Measurements from ENCODE around the gene AGAP1.

Gene AGAP1

DNA sequence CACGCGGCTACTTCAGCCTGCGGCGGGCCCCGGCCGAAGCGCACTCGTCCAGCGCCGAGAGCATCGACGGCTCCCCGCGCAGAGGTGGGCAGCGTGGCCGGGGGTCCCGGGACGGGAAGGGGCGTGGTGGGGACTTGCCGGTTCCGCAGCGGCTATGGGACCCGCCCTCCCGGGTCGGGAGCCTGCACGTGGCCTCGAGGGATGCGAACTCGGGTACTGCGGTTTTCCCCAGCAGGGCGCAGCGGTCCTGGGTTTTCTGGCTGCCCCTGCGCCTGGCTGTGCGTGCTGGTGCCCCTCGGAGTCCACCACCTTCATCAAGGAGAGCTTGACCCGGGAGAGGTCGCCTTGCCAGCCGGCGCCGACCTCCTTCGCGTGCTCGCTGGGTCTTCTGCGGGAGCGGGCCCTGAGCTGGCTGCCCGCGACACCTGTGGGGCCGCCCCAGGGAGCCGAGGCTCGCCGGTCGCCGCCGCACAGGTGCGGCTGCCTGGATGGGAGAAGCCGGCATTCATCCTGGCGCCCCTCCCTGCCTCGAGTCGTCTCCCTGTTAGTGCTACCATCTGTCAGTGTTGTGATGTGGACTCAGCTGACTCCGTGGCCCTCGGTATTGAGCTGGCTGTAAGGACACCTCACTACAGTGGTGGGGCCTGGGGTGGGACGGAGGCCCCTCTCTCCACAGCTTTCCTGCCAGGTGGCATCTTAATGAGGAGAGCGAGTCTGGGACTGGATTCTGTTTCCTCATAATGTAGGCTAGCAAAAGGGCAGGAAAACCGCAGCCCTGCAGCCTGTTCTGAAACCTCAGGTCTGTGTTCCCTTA lies 177.3 kb downstream of the AGAP1 start:
- DNase-seq, result no peak

DNA sequence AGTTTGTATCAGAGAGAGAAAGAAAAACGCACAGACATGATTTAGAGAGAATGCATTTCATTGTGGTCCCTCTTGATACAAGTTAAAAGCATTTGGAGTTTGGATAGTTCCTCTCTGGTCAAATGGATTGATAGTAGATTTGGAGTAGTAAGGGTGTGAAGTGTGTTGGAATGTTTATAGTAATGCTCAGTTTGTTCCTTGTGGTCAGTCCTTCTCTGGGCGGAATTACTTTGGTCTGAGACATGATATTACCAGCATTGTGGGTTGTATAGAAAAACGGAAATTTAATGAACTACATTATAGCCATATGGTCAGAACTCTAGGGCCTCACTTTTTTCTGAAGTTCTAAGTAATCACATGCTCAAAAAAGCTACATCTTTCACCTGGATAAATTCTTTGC lies 178.9 kb downstream of the AGAP1 start:
- no peak for DNase-seq

GRCh38 chr2:235674146-235674545 lies 180.3 kb downstream of the AGAP1 start:
- DNase-seq, result no peak

- DNase-seq, result no peak
Observed at GRCh38 chr2:235674812-235675211, 181.0 kb downstream of the AGAP1 start.

- peak; percentile 23 for DNase-seq
Observed at GRCh38 chr2:235675678-235676535, 182.1 kb downstream of the AGAP1 start.

GRCh38 chr2:235676536-235676799 lies 182.6 kb downstream of the AGAP1 start:
- DNase-seq, result no peak

DNA sequence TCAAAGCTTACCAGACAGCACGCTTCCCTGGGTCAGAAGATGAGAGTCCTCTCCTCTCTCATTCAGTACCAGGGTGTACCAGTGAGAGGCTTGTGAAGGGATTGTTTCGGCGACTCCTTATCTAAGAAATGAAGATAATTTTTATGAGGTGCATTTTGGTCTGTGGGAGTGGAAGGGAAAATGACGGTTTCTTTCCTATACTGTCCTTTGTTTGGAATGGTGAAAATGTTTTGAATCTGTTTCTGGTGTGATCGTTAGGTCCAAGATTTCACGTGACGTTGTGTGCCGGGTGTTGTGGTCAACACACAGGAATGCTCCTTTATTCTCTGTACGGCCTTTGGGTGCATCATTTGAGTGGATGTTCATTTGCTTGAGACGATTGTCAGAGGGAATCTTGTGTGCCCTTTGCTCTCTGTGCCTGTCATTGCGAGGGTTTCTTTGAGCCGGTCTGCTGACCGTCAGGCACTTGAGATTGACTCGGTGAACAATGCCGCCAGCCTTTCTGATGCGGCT lies 183.5 kb downstream of the AGAP1 start:
- DNase-seq, result no peak

DNA sequence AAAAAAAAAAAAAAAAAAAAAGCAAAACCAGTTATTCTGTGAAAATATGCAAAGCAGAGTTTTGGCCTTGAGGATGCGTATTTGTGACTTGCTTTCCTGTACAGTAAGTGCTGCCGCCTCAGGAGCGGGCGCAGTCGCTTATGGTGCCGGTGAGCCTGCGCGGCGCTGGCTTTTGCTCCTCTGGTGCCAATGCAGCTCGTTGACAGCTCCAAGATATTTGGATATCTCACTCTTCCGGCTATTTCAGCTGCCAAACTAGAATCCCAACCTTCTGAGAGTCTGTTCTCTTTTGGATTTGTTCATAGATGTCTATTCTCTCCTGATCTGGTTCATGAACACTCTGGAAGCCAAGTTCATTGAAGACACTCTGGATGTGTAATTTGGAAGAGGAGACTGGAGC lies 184.1 kb downstream of the AGAP1 start:
- no peak for DNase-seq

DNA sequence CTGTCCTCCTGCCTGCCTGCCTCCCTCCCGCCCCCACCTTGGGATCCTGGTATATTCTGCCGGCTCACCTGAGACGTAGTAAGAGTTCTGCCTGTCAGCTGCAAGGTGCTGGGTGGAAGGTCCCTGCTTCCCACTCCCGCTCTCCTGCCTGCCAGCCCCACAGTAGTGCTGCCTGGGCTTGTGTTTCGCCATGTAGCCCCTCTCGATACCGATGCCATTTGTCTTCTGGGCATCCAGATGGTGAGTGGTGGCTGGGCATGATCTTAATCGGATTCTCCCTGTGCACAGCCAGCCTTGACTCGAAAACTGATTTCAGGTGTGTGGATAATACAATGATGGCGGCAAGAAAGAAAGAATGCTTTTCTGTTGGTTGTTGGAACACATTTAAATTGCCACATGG lies 184.9 kb downstream of the AGAP1 start:
- no peak for DNase-seq

DNA sequence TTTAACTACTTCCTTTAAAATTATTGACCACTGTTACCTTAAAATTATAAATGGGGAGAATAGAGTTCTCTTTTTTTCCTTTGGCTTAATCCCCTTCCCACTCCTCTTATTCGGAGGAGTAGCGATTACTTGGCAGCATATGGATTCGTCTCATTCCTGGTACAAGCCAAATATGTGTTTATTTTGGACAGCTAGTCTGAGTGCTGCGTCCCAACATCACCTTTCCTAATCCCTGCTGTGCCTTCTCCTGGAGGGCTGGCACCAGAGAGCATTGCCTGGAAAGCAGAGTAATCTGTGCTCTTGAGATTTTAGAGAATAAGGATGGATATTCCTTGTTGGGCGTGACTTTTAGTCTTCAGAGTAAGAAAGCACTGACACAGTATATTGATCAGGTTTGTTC lies 185.6 kb downstream of the AGAP1 start:
- no peak for DNase-seq

DNA sequence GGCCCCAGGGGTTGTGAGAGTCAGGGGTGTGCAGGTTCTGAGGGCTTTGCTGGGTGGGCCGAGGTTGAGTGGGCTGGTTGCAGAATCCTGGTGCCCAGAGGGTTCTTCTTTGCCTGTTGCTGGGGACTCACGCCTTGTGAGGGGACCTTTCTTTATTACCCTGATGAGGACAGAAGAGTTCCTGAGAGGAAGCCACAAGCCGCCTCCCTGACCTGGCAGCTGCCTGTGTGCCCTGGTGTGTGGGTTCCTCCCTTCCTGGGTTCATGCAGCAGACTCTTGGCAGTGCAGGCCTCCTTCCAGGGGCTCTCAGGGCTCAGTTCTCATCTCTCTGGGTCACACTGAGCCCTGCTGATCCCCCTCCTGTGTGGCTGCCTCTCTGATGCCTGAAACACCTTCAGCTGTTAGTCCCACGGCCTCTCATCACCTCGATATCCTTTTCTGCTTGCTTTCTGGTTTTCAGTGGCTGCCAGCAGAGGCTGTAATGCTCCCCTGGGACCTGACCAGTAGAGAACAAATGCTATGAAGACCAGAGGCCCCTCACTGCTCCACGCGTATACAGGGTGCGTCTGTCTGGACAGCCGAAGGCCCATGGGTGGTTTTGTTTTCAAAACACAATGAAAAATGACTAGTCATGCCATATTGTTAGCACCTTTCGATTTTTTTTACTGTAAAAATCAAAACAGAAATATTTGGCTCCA lies 191.3 kb downstream of the AGAP1 start:
- no peak for DNase-seq

- no peak for DNase-seq
Observed at GRCh38 chr2:235688511-235689426, 194.9 kb downstream of the AGAP1 start.

DNA sequence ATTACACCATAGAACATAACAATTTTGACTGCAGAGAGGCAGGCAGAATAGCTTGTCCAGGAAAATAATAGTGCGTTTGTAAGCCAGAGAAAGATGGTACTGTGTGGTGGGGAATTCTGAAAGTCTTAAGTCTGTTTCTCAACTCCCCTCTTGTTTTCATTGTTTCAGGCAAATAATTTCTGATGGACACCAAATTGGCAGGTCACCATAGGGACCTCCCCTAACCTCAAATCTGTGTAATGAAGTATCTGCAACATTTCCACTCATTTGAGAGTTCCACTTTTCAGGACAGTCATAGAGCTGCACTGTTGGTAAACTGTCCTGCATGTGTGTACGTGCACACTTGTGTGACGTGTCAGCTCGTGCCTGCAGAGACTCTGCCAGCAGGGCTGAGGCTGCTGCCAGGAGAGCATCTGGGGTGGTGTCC lies 195.6 kb downstream of the AGAP1 start:
- no peak for DNase-seq

- no peak for DNase-seq
Observed at GRCh38 chr2:235690082-235690808, 196.4 kb downstream of the AGAP1 start.

DNA sequence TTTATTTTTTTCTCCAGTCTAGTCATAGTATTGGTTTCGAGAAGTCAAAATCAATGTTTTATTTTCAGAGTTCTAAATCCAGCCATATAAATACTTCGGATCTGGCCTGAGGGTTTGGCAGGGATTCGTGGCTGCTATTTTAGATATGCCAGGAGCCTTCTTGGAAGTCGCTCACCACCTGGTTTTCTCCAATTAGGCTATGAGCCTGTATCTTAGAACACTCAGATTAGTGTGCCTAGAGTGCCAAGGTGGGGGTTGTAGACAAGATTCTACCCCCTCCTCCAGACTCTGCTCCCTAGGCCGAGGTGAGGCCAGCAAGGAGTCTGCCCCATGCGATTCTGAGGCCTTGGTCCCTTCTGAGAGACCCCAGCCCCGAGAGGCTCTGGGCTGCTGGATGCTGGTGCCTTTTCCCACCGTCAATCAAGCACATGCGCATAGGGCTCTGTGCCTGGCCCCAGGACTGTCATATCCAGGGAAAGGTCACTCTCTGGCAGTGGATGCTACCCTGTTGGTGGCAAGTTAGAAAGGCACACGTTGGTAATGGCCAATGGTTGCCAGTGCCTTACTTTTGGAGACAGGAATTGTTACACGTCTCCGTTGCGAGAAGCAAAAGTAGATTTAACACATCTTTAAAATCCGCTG lies 197.1 kb downstream of the AGAP1 start:
- no peak for DNase-seq

DNA sequence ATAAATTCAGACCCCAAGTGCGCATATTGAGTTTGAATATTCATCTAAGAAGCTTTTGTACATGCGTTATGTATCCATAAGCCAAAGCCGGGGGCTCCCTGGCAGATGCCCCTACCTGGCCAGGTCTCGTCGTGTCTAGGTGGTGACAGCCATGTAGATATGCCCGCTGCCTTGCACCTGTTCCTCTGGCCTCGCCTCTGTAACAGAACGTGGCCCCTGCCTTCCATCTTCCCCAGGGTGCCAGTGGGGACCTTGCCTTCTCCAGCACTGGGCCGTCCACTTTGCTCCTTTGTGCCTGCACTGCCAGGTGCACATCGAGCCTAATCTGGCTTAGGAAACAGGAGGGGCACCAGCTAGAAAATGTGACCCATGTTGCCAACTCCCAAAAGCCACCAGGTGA lies 198.2 kb downstream of the AGAP1 start:
- no peak for DNase-seq

GRCh38 chr2:235692671-235693171 lies 198.9 kb downstream of the AGAP1 start:
- DNase-seq, result no peak

DNA sequence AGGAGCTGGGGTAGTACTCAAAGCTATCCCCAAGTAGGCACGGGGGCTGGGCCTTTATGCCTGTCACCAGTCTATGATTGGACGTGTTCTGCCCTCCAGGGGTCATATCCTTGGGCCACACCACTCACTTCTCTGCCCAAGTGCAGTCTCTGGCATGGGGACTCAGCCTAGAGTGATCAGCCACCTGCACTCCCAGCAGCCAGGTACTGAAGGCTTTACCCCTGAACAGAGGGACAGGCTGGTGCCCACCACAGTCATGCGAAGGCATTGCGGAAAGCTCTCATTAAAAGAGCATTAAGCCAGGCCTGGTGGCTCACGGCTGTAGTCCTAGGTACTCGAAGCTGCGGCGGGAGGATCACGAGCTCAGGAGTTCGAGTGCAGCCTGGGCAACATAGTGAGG lies 199.4 kb downstream of the AGAP1 start:
- no peak for DNase-seq

DNA sequence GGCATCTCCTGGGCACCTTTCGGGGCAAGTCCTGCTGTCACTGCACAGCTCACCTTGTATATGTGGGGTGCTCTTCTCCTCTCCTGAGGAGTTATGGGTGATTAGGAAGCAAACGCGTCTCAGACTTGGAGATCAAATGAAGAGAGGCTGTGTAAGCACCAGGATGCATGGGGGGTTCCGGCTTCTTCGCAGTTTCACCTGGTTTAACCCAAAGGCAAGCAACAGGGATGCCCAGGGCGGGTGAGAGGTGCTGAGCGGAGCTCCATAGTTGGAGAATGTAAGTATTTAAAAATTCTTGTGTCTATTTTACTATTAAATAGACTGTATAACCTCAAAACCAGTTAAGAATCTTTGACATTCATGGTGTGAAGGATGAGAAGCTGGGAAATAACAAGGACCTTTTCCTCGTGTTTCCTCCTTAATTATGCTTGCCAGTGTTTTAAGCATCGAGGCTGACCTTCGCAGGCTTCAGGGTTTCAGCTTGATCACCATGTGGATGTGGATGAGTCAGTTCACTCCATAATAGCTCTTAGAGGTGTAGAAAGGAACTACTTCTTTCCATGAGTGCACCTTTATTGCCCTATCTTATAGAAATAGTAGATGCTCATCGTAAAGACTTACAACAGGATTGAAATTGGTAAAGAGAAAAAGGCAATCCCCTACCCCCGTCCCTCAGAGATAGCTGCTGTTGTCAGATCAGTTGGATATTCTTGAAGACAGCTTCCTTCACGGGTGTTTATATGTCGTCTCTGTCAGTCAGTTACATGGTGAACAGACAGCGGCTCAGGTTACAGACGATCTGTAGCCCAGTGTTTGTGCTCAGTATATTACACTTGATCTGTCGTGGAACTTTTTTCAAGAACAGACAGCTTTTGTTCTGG lies 201.1 kb downstream of the AGAP1 start:
- DNase-seq, result no peak

- no peak for DNase-seq
Observed at GRCh38 chr2:235695602-235695895, 201.7 kb downstream of the AGAP1 start.

Measured in EL (cell line).